Measurements from ENCODE around the gene EPN1.

DNA sequence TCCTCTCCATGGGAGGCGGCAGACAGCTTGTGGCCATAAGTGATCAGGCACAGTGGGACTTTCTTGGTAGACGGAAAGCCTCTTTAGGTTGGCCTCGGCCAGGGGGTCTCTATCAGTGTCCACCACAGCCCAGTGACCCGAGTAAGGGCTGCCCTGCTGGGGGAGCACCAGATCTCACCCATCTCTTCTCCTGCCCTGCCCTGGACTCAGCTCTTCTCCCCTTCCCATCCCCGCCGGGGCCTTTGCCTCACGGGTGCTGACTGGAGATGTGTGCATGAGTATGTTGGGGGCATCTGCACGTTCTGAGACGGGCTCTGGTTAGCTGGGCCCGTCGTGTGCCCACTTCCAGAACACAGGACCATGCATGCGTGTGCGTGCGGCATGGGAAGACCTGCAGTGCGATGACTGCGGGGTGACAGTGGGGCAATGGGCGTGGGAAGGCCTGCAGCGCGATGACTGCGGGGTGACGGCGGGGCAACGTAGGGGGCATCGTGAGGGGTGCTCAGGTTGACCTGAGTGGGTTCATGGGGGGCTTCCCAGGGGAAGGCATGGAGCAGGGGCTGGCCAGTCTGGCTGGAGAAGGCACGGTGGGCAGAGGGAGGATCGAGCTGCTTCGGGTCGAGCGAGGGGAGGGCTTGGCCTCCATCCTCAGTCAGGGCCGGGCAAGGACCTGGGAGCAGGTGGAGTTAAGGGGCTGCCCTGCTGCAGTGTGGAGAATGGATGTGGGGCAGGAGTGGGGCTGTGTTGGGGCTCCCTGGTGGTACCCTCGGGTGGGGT lies 15.9 kb downstream of the EPN1 start:
- TF ChIP-seq, protein P1, sequence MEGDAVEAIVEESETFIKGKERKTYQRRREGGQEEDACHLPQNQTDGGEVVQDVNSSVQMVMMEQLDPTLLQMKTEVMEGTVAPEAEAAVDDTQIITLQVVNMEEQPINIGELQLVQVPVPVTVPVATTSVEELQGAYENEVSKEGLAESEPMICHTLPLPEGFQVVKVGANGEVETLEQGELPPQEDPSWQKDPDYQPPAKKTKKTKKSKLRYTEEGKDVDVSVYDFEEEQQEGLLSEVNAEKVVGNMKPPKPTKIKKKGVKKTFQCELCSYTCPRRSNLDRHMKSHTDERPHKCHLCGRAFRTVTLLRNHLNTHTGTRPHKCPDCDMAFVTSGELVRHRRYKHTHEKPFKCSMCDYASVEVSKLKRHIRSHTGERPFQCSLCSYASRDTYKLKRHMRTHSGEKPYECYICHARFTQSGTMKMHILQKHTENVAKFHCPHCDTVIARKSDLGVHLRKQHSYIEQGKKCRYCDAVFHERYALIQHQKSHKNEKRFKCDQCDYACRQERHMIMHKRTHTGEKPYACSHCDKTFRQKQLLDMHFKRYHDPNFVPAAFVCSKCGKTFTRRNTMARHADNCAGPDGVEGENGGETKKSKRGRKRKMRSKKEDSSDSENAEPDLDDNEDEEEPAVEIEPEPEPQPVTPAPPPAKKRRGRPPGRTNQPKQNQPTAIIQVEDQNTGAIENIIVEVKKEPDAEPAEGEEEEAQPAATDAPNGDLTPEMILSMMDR (conservative IDR thresholded peaks at IDR 0.05 in 1 of 2, IDR thresholded peaks at IDR 0.05 in 1 of 2; ENCODE audit: low read depth in 1 of 2, low read length in 2 of 2), result no peak
- no peak for TF ChIP-seq EZH2 (IDR thresholded peaks at IDR 0.05; ENCODE audit: low read length, missing control alignments)

Data from fibroblast of lung (primary cell).